ENCODE results near the gene EAPP.

DNA sequence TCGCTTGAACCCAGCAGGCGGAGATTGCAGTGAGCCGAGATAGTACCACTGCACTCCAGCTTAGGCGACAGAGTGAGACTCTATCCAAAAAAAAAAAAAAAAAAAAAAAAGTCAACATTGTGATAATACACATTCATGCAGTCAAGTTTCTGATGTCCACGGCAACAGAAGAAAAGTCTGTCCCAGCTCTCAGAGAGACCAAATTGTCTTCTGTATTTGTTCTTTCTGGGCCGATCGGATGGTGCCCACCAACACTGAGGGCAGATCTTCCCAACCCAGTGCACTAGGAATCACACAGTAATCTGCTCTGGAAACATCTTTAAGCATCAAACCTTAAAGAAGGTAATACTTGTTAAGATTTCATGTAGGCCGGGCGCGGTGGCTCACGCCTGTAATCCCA lies 31.6 kb downstream of the EAPP start:
- TF ChIP-seq, protein P1, sequence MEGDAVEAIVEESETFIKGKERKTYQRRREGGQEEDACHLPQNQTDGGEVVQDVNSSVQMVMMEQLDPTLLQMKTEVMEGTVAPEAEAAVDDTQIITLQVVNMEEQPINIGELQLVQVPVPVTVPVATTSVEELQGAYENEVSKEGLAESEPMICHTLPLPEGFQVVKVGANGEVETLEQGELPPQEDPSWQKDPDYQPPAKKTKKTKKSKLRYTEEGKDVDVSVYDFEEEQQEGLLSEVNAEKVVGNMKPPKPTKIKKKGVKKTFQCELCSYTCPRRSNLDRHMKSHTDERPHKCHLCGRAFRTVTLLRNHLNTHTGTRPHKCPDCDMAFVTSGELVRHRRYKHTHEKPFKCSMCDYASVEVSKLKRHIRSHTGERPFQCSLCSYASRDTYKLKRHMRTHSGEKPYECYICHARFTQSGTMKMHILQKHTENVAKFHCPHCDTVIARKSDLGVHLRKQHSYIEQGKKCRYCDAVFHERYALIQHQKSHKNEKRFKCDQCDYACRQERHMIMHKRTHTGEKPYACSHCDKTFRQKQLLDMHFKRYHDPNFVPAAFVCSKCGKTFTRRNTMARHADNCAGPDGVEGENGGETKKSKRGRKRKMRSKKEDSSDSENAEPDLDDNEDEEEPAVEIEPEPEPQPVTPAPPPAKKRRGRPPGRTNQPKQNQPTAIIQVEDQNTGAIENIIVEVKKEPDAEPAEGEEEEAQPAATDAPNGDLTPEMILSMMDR (IDR thresholded peaks at IDR 0.05), result no peak
- no peak for TF ChIP-seq POLR2AphosphoS5 (IDR thresholded peaks at IDR 0.05)
